Measurements from ENCODE around the gene CD93.

Gene CD93

GRCh38 chr20:23126281-23127061 is 40.3 kb upstream of the CD93 start:
- H3K27ac ChIP-seq = no peak overlapping the region
- H3K4me1 ChIP-seq = peaks cover 0 to 6% (median 0%) of the 10 kb centered on the region in 4 donors
- no peak overlapping the region for H3K4me3 ChIP-seq
- no peaks in the 10 kb centered on the region for H3K9me3 ChIP-seq
- H3K36me3 ChIP-seq = no peaks in the 10 kb centered on the region
- TF ChIP-seq CTCF (IDR thresholded peaks at IDR 0.05) = no peak
- peak in 1 of 2 donors; percentile 66 for DNase-seq
- no peaks in the 10 kb centered on the region for H3K27me3 ChIP-seq
- intact Hi-C loops (cut with DNase I; ENCODE audit: low total_unique reads) = no loop called here

- peak; percentile 66 to 70 for DNase-seq
- no peaks in the 10 kb centered on the region for H3K27me3 ChIP-seq
- intact Hi-C loops (cut with DNase I; ENCODE audit: low total_unique reads) = no loop called here
- H3K4me1 ChIP-seq = peaks cover 0 to 6% (median 0%) of the 10 kb centered on the region in 4 donors
- no peaks in the 10 kb centered on the region for H3K9me3 ChIP-seq
- no peak overlapping the region for H3K27ac ChIP-seq
- no peaks in the 10 kb centered on the region for H3K36me3 ChIP-seq
- H3K4me3 ChIP-seq = no peak overlapping the region
- no peak for TF ChIP-seq CTCF (IDR thresholded peaks at IDR 0.05)
These were observed 39.6 kb upstream of the CD93 start for GRCh38 chr20:23125625-23126191.

GRCh38 chr20:23125159-23125558 is 39.0 kb upstream of the CD93 start:
- H3K9me3 ChIP-seq = no peaks in the 10 kb centered on the region
- H3K27ac ChIP-seq = no peak overlapping the region
- intact Hi-C loops (cut with DNase I; ENCODE audit: low total_unique reads) = no loop called here
- TF ChIP-seq CTCF (IDR thresholded peaks at IDR 0.05) = no peak
- no peaks in the 10 kb centered on the region for H3K27me3 ChIP-seq
- H3K4me3 ChIP-seq = no peak overlapping the region
- no peak for DNase-seq
- H3K36me3 ChIP-seq = no peaks in the 10 kb centered on the region
- peaks cover 0 to 4% (median 0%) of the 10 kb centered on the region in 4 donors for H3K4me1 ChIP-seq

GRCh38 chr20:23123886-23124285 is 37.8 kb upstream of the CD93 start:
- no peak for TF ChIP-seq CTCF (IDR thresholded peaks at IDR 0.05)
- no peaks in the 10 kb centered on the region for H3K36me3 ChIP-seq
- peak in 1 of 2 donors; percentile 41 for DNase-seq
- H3K4me1 ChIP-seq = no peaks in the 10 kb centered on the region
- H3K9me3 ChIP-seq = no peaks in the 10 kb centered on the region
- intact Hi-C loops (cut with DNase I; ENCODE audit: low total_unique reads) = no loop called here
- H3K27ac ChIP-seq = no peak overlapping the region
- H3K4me3 ChIP-seq = no peak overlapping the region
- no peaks in the 10 kb centered on the region for H3K27me3 ChIP-seq

- no peaks in the 10 kb centered on the region for H3K4me1 ChIP-seq
- no peaks in the 10 kb centered on the region for H3K27me3 ChIP-seq
- no peak for TF ChIP-seq CTCF (IDR thresholded peaks at IDR 0.05)
- H3K4me3 ChIP-seq = no peak overlapping the region
- peak in 1 of 2 donors; percentile 43 for DNase-seq
- no peaks in the 10 kb centered on the region for H3K36me3 ChIP-seq
- H3K27ac ChIP-seq = no peak overlapping the region
- no peaks in the 10 kb centered on the region for H3K9me3 ChIP-seq
- intact Hi-C loops (cut with DNase I; ENCODE audit: low total_unique reads) = no loop called here
These were observed 36.9 kb upstream of the CD93 start for GRCh38 chr20:23122796-23123655.
